Upper lobe of left lung (tissue), 6 donors: ENCODE results near the gene BMP5. TPM values are rescaled to one million over a fixed set of nuclear protein-coding genes. Genes with fewer than 3 reads are reported as not detected.
A peak's percentile ranks its signal among the peaks of the same experiment; 100 is the strongest.

Experiments
- ATAC-seq, 2 donors: fragments of 200-7000 bp; cut with Tn5 transposase; one replicate each; pipeline ENCODE4 v1.9.1; 2022; ENCODE audit warnings: mild to moderate bottlenecking in 2 of 2, moderate library complexity in 2 of 2; ENCODE audit not compliant: low FRiP score in 2 of 2
- DNase-seq, 2 donors: peaks; one replicate each; pipeline ENCODE4 v3.0.0-alpha.2; 2019 to 2020
- H3K27ac ChIP-seq, 4 donors: fragments of 200-600 bp; sonication (generic); one replicate each; pipeline ENCODE4 v1.5.1; 2016 to 2019
- H3K27me3 ChIP-seq, 4 donors: fragments of 200-600 bp; sonication (generic); one replicate each; pipeline ENCODE4 v1.5.1; 2017 to 2019
- H3K36me3 ChIP-seq, 4 donors: fragments of 200-600 bp; sonication (generic); one replicate each; pipeline ENCODE4 v1.5.1; 2016 to 2019
- H3K4me1 ChIP-seq, 4 donors: fragments of 200-600 bp; sonication (generic); one replicate each; pipeline ENCODE4 v1.5.1; 2018 to 2019
- H3K4me3 ChIP-seq, 4 donors: fragments of 200-600 bp; sonication (generic); one replicate each; pipeline ENCODE4 v1.5.1; 2017 to 2019; ENCODE audit warnings: mild to moderate bottlenecking in 2 of 4, moderate library complexity in 1 of 4
- H3K9me3 ChIP-seq, 4 donors: fragments of 200-600 bp; sonication (generic); one replicate each; pipeline ENCODE4 v1.5.1; 2018 to 2019
- CTCF ChIP-seq, 6 experiments: fragments of 450-650 bp in 4 of 6; fragments of 200-600 bp in 2 of 6; sonication (generic) in 2 of 6; IDR thresholded peaks; one replicate each; pipeline ENCODE4 v1.5.1; 2016 to 2019; ENCODE audit warnings: antibody characterized with exemption in 6 of 6
- EP300 ChIP-seq, 4 donors: sonication (generic); formaldehyde crosslinking; IDR thresholded peaks; one replicate each; pipeline ENCODE4 v1.5.1; 2017; ENCODE audit warnings: antibody characterized with exemption in 4 of 4, control low read depth in 2 of 4
- POLR2A ChIP-seq, 4 donors: fragments of 450-650 bp; IDR thresholded peaks; one replicate each; pipeline ENCODE4 v1.5.1; 2016 to 2017; ENCODE audit warnings: antibody characterized with exemption in 4 of 4, mild to moderate bottlenecking in 2 of 4
- POLR2AphosphoS5 ChIP-seq, 2 donors: sonication (generic); formaldehyde crosslinking; IDR thresholded peaks; one replicate each; pipeline ENCODE4 v1.5.1; 2017; ENCODE audit warnings: antibody characterized with exemption in 2 of 2
- WGBS, 2 donors: methylation state at CpG; one replicate each; pipeline ENCODE4 v1.1.5; 2017 to 2018; 5-methylcytosine and 5-hydroxymethylcytosine counted together
- total RNA-seq, 6 donors: library from RNA; depleted of rRNA in 4 of 6; stranded (reverse); fragments of >200 nt in 4 of 6; gene quantifications; one replicate each; pipeline versions ENCODE4 v1.1.0 to v1.2.1, GENCODE V29; 2016 to 2021
- donor health status: DM: no; HTN: no; CAD: no; lungs with moderate emphysema.
- donor health status: DM: no; HTN: yes; CAD: no; lungs with severe emphysema.

Gene BMP5
- total RNA-seq, 6 donors from 2014 or later, result 3.2 to 16.8 (median 5.7) TPM

DNA sequence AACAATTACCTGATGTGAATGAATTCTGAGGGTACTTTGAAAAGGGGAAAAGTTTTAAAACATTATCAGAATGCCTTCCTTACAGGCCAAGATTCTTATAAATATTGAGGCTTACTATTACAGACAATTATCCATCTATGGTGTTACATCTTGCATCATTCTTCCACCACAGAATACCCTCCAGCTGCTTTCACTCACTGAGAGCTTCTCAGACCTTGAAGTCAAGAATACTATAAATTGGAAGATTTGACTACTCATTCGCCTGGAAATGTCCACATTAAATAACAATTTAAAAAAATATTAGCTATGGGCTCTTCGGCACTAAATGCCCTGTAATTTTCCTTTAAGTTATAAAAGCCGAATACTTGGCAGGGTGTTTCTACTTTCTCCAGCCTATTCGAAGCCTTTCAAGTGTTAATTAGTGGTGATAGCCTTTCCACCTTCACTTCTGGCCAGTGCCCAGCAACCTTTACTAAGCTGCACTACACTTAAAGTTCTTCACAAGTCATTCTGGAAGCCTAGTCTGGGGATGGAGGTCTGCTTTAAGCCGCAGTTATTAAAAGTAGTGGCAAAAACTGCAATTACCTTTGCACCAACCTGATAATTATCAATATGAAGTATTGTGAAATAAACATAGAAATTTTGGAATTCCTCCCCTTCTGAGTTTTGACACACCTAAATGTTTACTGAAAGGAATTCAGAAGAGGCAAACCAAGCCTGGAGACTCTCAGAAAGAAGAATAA is 100.9 kb downstream of the BMP5 start:
- peak in 1 of 2 donors; percentile 24 for DNase-seq

GRCh38 chr6:55773620-55774216 is 101.7 kb downstream of the BMP5 start:
- Histone ChIP-seq H3K4me3 (no peak overlapping the region), H3K4me1 (peaks cover 0 to 9% (median 4%) of the 10 kb centered on the region in 4 donors), H3K27ac (no peak overlapping the region), H3K27me3 (no peaks in the 10 kb centered on the region), H3K9me3 (no peaks in the 10 kb centered on the region), H3K36me3 (no peaks in the 10 kb centered on the region)
- DNase-seq (no peak), ATAC-seq (no peak)
- TF ChIP-seq POLR2A (IDR thresholded peaks at IDR 0.05), result no peak
- TF ChIP-seq POLR2AphosphoS5 (IDR thresholded peaks at IDR 0.05), result no peak
- no peak for TF ChIP-seq EP300 (IDR thresholded peaks at IDR 0.05)
- TF ChIP-seq CTCF (IDR thresholded peaks at IDR 0.05), result no peak
- WGBS, 2 donors, result 84 to 88% methylated on average over 9 of the region's 9 CpGs

More for the DNA sequence above, 100.9 kb downstream of the BMP5 start:
- no peaks in the 10 kb centered on the region for H3K27me3 ChIP-seq
- ATAC-seq, result no peak
- H3K27ac ChIP-seq, result no peak overlapping the region
- TF ChIP-seq EP300 (IDR thresholded peaks at IDR 0.05), result no peak
- no peak for TF ChIP-seq POLR2A (IDR thresholded peaks at IDR 0.05)
- TF ChIP-seq CTCF (IDR thresholded peaks at IDR 0.05), result no peak
- TF ChIP-seq POLR2AphosphoS5 (IDR thresholded peaks at IDR 0.05), result no peak
- H3K4me3 ChIP-seq, result no peak overlapping the region
- H3K4me1 ChIP-seq, result peaks cover 0 to 9% (median 4%) of the 10 kb centered on the region in 4 donors
- no peaks in the 10 kb centered on the region for H3K36me3 ChIP-seq
- no peaks in the 10 kb centered on the region for H3K9me3 ChIP-seq
- 55 to 60% methylated on average over 5 of the region's 5 CpGs for WGBS, 2 donors

DNA sequence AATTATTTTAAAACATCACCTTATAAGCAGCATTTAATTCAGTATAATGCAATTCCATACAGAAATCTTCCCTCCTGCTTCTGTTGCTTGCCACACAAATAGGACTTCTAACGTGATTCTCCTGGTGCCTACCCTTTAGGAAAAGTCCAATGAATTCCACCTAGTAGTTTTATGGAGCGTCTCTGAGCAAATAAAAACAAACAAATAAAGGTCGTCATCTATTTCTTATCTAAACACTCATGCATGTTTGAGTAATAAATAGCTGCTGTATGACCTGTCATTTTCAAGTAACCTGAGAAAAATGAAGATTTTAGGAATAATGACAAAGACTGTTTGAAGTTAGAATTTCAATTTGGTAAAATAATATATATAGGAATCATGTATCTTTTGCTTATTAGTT is 102.7 kb downstream of the BMP5 start:
- 48 to 51% methylated on average over 3 of the region's 3 CpGs for whole genome bisulfite sequencing, 2 donors
- Histone ChIP-seq H3K27ac (no peak overlapping the region), H3K27me3 (no peaks in the 10 kb centered on the region), H3K36me3 (no peaks in the 10 kb centered on the region), H3K4me3 (no peak overlapping the region), H3K4me1 (peaks cover 0 to 9% (median 4%) of the 10 kb centered on the region in 4 donors), H3K9me3 (no peaks in the 10 kb centered on the region)
- ATAC-seq (no peak), DNase-seq (no peak)
- TF ChIP-seq CTCF (IDR thresholded peaks at IDR 0.05) (no peak), POLR2AphosphoS5 (IDR thresholded peaks at IDR 0.05) (no peak), EP300 (IDR thresholded peaks at IDR 0.05) (no peak), POLR2A (IDR thresholded peaks at IDR 0.05) (no peak)

- Histone ChIP-seq H3K4me3 (no peak overlapping the region), H3K36me3 (no peaks in the 10 kb centered on the region), H3K4me1 (peaks cover 0 to 3% (median 0%) of the 10 kb centered on the region in 4 donors), H3K27ac (no peak overlapping the region), H3K9me3 (no peaks in the 10 kb centered on the region), H3K27me3 (no peaks in the 10 kb centered on the region)
- DNase-seq, result no peak
- ATAC-seq, result no peak
- 81 to 88% methylated on average over 1 of the region's 1 CpG for WGBS, 2 donors
- TF ChIP-seq CTCF (IDR thresholded peaks at IDR 0.05) (no peak), POLR2A (IDR thresholded peaks at IDR 0.05) (no peak), EP300 (IDR thresholded peaks at IDR 0.05) (no peak), POLR2AphosphoS5 (IDR thresholded peaks at IDR 0.05) (no peak)
Measured at GRCh38 chr6:55759536-55759935, 115.9 kb downstream of the BMP5 start.
